ENCODE results near the gene LBH.

The LBH gene

DNA sequence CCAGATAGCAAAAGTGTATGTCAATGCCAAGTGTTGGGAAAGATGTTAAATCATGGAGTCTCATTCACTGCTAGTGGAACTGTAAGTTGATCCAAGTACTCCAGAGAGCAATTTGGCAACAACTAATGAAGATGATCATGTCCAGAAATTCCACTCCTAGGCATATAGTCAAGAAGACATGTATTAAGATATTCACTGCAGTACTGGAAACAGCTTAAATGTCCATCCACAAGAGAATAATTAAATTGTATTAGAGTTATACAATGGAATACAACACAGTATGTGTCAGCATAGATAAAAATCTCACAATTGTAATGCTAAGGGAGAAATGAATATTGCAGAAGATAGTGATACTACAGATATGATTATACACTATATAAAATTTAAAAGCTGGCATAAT is 15.2 kb upstream of the LBH start:
- DNase-seq (ENCODE audit: low read depth in 2 of 3, low spot score in 2 of 3) = no peak

DNA sequence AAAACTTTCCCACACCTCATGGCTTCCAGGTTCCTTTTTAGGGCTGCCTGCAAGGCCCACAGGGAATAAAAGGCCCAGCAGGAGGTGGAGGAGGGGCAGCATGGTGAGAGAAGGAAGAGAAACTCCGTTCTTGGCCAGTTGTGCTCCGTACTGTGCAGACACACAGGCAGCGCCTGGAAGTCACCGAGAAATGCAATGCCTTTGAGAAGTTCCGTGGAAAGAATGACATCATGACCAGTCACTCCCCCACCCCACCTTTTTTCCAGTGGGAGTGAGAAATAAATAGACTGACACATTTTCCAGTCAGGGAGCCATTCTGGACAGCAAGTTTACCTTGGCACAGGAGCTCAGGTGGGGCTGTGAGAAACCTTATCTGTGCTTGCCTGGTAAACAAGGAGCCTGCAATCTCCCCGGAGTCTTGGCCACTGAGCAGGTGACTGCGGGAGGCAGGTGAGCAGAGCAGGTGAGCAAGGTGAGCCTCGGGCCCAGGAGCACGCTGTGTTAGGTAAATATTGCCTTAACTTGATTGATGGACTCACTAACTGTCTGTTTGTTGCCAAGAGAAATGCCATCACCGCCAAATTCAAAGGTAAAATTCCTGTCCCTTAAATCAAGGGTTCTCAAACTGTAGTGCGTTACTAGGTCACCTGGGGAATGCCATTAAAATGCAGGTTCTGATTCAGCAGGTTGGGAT is 13.5 kb upstream of the LBH start:
- no peak for DNase-seq (ENCODE audit: low read depth in 2 of 3, low spot score in 2 of 3)

DNA sequence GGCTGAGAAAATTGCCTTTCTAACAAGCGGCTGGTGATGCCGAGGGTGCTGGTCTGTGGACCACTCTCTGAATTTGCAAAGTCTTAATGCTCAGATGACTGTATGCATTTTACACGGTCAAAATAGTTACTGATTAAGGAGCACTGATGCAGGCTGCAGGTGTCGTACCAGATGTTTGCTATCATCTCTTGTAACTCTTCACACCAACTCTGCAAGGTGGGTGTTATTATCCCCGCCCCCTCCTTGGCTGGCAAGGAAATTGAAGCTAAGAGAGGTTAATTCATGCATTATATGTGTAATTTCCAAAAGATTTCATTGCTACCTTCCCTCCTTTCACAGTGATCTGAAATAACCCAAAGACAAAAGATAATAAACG is 13.0 kb upstream of the LBH start:
- DNase-seq (ENCODE audit: low read depth in 2 of 3, low spot score in 2 of 3) = no peak

DNA sequence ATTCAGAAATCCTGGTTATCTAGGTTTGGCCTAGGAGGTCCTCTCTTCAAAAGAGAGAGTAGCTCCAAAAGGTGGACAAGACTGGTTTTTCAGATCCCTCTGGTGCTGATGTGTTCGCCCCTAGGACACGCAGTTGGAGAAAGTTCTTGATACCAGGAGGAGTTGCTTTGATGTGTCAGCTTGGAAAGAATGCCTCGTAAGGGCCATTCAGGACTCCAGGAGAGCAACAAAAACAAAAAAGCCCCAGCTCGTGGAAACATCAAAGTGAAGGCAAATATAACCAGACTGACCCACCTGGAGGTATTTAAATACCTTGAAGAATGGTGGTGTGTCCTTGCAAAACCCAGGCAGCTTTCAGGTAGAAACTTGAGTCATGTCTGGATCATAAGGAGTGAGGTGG is 12.5 kb upstream of the LBH start:
- no peak for DNase-seq (ENCODE audit: low read depth in 2 of 3, low spot score in 2 of 3)

DNA sequence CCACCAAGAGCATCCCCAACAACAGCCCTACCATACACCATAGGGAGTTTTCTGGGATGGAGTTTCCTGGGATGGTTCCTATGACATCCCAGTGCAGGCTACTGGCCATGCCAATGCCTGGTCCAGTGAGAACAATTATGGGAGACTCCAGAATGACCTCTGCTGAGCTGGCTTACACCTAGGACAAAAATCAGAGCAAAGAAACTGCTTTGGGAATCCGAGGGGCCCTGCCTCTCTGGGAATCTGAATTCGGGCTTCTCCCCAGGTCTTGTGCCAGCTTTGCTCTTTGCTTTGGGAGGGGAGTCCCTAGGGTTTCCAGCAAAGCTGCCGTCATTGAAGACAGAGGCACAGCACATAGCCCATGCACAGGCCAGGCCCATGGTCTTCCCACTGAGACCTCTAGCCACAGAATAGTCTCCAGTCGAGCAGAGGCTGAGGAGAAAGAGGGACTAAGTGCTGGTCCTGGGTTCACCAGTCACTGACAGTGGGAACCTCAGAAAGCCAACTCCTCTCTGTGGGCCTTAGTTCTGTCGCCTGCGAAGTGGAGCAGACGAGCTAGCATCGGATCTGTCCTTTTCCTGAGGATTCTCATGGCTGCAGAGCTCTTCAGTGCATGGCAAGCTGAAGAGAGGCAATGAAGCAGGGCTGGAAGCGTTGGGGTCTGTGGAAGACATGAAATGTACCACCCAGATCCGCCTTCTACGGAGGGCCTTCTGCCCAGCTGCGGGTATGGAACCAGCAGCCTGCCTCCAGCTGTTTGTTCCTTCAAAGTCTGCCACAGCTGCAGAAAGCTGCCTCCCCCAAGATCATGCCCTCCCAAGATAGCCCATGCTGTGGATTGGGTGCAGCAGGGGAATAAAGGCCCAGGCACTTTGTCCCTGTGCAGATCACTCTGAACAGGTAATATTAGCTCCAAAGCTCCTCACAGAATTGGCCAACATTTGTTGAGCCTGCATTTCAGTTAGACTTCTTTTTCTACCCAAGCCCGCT is 11.2 kb upstream of the LBH start:
- no peak for DNase-seq (ENCODE audit: low read depth in 2 of 3, low spot score in 2 of 3)

DNA sequence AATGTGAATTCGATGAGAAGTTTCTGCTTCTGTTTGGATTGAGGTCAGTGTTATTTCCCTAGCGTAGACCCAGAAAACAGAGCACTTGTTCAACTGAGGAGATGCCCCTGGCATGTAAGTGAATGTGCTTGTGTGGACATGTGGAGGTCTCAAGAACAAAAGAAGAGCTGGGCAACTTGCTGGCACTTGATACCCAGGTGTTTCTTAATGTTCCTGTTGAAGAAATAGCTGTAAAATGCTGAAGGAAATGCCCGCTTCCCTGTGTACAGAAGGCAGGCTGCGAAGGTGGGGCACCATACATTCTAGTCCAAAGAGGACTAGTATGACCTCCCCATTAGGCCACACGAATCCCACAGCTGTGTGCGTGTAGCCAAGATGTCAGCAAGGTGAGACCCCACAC is 9.8 kb upstream of the LBH start:
- DNase-seq (ENCODE audit: low read depth in 2 of 3, low spot score in 2 of 3) = no peak

DNA sequence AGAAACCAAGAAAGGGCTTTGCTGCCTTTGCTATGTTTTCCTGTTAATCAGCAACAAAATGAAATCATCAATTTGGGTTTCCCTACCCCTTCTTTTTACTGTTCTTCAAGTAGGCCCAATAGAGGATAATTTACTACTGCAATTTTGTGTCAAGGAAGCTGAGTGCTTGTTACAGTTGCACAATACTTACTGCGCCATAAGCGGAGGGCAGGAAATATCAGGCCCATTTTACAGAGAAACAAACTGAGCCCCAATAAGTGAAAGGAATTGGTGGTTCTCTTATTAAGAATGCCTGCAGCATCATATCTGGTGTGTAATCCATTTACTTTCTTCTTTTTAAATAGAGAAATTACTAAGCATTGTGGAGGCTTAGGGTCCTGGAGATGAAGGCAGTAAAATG is 9.3 kb upstream of the LBH start:
- no peak for DNase-seq (ENCODE audit: low read depth in 2 of 3, low spot score in 2 of 3)

DNA sequence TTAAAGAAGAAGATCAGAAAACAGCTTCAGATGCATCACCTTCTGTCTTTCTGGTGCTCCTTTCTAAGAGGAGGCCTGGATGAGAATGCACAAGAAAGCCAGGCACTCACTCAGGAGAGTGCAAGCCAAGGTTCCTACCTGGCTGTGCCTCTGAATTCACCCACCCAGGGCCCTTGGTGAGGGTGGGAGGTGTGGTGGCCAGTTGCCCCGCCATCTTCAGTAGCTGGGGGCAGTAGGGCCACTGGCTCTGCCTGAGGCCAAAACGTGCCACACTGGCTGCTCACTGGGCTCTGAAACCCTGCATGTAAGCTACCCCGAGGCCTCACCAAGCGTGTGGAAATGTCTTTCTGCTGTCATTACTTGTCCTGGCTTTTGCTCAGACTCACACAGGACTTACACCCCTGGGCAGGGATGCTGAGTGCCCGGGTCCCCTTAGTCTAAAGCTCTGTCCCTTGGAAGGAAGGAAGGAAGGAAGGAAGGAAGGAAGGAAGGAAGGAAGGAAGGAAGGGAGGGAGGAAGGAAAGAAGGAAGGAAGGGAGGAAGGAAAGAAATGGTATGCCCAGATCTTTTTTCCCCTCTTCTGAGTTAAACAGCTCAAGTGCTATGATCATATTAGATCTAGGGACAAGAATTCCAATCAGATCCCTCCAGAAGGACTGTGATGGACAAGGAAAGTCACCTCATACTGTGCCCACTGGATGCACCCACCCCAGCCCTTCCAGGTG is 8.5 kb upstream of the LBH start:
- DNase-seq (ENCODE audit: low read depth in 2 of 3, low spot score in 2 of 3) = no peak

DNA sequence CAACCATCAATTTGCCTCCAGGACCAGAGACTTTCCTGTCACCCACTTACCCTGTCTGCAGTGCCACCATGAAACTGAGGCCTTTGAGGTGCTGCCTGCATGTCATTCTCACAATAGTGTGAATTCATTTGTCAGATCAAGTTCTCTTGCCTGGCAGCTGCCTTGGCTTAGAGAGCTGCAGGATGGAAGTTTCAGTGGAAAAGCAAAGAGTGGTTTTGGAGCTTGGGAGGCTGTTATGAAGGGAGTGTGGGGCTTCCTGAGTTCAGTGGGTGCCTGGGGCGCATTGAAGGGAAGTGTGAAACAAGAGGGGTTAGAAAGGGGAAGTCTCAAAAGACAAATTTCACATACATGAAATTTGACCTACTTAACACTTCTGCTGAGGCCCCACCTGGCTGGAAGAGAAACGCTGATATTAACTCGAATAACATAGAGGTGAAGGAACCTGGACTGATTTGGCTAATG is 7.9 kb upstream of the LBH start:
- DNase-seq (ENCODE audit: low read depth in 2 of 3, low spot score in 2 of 3) = no peak

DNA sequence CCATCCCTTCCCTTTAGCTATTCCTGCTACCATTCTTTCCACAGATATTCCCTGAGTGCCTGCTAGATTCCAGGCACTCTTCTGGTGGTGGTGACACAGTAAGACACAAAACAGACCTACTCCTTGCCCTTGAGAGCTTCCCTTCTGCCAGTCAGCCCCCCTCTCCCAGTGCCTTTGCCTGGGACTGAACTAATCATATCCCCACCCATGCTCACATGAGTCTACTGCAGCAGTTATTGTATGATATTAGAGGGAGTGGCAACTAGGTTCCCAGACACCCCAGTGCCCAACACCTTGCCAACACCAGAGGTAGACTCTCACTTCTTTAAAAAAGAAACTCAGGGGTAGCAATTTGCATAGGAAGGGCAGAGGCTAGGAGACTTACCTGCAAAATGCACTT is 7.2 kb upstream of the LBH start:
- no peak for DNase-seq (ENCODE audit: low read depth in 2 of 3, low spot score in 2 of 3)

DNA sequence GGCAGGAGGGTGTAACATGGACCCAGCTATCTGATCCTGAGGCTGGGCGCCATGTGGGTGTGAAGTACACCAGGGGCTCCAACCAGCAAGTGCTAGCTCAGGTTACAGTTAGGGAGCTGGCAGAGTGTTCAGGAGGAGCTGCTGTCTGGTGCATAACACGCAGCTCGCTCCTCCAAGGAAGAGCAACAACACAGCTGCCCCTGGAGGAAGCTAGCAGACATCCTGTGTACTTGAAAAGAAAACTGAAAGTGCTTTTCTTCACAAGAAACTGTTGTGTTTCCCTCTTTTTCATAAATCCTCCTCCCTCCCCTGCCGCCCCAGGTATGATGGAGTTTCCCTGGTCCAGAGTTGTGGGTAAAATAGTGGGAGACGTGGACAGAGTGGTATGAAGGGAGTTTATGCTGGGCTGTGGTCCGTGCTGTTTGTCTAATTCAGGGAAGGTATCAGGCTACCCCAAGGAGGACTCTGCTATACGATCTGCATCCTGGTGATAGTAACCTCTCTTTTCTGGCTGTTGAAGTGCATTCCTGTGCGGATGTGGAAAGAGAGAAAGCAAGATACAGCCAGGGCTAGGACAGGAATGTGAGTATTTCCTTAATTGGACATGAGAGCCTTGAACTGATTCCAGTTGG is 6.1 kb upstream of the LBH start:
- DNase-seq (ENCODE audit: low read depth in 2 of 3, low spot score in 2 of 3) = no peak

DNA sequence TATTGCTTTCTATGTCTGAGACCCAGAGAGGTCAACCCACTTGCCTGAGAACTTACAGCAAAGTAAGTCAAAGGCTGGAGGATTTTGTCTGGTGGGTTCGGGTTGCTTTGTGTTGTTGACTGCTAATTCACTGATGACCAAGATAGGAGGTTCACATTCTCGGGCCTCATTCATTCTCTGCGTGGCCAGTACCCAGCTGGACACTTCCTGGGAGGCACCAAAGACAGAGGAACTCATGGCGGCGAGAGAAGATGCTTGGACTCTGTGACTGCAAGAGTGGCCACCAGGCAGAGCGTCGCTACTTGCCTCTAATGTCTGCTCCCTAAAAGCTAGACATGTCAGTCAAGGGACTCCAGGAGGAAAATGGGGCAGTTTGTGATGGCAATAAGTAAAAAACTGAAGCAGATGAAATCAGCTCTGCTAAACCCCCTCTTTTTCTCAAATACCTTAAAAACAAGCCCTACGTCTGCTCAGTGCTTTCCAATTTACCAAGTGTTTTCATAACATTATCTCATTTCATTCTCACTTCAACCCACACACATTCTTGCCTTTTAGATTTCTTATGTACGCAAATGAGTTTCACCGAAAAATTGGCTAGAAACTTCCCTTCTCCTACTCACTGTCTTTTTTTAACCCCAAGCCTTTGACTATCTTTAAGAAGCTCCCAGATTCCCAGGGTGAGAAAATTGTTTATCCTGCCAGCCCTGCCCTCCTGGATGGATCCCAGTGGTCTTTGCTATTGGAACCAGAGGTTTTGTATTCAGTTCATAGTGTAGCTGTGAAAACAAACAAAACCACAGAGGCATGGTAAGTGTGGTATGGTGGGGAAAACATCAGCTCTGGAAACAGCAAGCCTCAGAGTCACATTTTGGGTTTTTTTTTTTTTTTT is 4.9 kb upstream of the LBH start:
- no peak for DNase-seq (ENCODE audit: low read depth in 2 of 3, low spot score in 2 of 3)

DNA sequence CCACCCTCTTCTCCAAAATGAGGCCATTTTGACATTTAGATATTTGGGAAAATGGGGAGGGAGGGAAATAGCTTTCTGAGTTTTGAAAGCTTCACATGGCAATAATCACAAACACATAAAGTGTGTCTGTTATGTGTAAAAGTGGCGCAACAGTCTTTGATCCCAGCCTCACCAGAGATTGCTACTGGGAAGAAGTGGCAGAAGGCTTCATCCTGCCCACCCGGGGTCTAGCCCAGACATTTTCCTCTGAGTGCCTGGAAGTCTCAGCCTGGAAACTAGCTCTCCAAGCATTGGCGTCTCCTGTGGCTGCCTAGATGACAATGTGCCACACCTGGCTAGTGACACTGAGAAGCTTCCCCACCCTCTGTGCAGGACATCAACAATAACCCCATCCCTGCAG is 1.7 kb upstream of the LBH start:
- DNase-seq (ENCODE audit: low read depth in 2 of 3, low spot score in 2 of 3) = no peak

DNA sequence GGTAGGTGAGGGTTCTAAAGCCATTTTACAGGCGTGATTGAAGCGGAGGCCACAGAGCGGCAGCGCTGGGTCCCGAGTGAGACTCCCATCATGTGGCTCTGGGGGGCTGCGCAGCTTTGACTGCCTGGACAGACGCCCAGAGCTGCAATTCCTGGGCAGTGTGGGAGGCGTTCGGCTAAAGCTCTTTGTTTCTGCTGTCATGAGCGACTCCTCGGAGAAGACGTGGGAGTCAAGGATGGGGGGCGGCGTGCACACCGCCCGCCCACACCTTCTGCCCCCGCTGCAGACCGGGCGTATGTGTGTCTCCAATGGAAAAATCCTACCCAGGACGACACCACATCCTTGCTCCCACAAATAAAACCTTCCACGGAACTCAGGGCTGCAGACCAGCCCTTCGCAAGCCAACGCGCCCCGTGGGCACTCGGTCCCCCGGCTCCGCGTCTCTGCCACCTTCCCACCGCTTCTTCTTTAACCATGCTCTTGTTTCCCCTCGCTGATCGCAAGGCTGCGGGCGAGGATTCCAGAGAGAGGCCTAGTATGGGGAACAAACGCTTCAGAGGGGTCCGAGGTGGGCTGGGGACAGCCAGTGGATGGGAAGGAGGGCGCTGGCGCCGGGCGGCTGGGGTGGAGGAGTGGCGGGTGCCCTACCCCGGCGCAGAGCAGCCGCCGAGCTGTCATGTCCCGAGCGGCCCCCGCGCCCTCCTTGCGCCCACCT is 680 bp upstream of the LBH start:
- DNase-seq (ENCODE audit: low read depth in 2 of 3, low spot score in 2 of 3) = no peak

DNA sequence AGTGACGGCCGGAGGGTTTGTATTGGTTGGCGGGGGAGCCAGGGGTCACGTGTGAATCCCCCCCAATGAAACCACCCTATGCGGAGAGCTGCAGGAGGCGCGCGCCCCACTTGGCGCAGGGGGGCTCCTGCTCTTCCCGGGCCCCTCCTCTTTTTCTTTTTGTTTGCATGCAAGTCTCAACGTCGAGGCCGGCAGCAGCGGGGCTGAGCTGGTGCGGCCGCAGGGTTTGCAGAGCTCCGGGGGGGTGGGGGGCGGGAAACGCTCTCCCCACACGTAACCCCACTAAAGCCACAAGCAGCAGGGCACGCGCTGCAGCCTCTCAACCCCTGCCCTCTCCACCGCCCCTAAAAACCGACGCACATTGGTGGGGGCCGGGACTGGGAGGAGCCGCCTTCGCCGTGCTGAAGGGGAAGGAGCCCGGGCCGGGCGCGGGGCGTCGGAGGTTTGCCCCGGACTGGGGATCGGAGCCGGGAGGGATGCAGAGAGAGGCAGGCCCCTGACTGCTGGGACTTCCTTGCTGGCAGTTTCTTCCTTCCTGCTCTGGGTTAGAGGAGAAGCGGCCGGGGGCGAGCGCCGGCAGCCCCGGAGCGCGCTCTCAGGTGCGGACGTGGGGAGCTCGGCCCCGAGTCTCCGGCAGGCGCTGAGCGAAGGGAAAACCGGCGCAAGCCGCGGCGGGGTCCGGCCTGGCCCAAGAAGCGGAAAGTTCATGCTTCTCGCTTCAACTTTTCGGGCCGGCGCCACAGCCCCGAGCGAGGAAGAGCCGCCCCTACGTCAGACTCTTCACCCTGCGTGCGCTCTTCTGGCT is 864 bp downstream of the LBH start:
- DNase-seq (ENCODE audit: low read depth in 2 of 3, low spot score in 2 of 3) = peak in 1 of 3 experiments; percentile 56

DNA sequence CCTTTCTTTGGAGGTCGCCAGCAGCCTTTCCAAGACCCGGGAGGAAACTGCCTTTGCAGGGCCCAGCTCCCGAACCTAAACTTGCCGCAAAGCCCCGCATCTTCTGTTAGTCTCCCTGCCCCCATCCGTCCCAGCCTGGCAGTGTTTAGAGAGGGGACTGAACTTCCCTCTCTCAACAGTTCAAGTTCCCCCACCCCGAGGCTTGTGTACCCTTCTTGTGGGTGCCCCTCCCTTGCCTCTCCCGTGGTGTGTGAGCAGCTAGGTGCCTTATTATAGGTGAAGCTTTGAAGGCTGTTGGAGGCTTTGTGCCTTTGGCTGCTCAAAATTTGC is 1.4 kb downstream of the LBH start:
- no peak for DNase-seq (ENCODE audit: low read depth in 2 of 3, low spot score in 2 of 3)

DNA sequence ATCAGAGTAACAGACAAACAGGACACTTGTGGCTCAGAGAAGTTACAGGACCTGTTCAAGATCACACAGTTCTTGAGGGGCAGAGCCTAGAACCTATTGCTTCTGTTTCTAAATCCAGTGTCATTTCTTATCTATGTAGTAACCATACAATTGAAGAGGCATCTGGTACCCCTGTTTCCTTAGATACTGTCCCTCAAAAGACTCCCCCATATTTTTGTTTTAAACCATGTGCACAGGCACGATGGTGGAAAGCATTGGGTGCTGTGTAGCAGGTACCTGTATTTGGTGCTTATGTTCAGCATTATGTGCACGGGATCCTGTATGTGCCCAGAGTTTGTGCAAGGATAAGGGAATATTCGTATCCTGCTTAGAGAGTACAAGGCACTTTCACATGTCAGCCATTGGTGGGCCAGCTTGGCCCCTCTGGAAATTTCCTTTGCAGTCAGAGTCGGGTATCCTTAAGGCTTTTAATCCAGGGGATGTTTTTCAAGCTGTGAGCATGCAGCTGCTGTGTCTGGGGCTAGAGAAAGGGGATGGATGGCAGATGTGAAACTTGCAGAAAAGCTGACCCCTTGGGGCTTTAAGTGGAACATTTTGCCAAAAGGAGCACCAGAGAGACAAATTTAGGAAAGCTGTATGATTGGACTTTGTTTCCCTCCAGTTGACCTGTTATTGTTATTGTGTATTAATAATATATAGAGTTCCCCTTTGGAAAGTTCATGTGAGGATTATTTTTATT is 2.1 kb downstream of the LBH start:
- DNase-seq (ENCODE audit: low read depth in 2 of 3, low spot score in 2 of 3) = no peak

All from activated CD8-positive, alpha-beta memory T cell treated with anti-CD3 and anti-CD28 coated beads for 48 hours (primary cell).